NCI-H345 treated with DMSO at 0.1 percent for 48 hours (cell line): ENCODE measurements around the gene KLF3.

Source experiments
- DNase-seq: peaks from one replicate; lab custom pipeline; 2025; ENCODE audit not compliant: unreplicated experiment; lab: John Stamatoyannopoulos, UW

KLF3 gene

GRCh38 chr4:38694330-38694729 lies 30.3 kb downstream of the KLF3 start:
- DNase-seq, result no peak

- no peak for DNase-seq
Measured at GRCh38 chr4:38695809-38696208, 31.8 kb downstream of the KLF3 start.

GRCh38 chr4:38696697-38697096 lies 32.7 kb downstream of the KLF3 start:
- no peak for DNase-seq

GRCh38 chr4:38698176-38698575 lies 34.2 kb downstream of the KLF3 start:
- no peak for DNase-seq

GRCh38 chr4:38699112-38699511 lies 35.1 kb downstream of the KLF3 start:
- no peak for DNase-seq

GRCh38 chr4:38703635-38704034 lies 39.6 kb downstream of the KLF3 start:
- no peak for DNase-seq

- no peak for DNase-seq
Measured at GRCh38 chr4:38704622-38705154, 40.7 kb downstream of the KLF3 start.

- DNase-seq, result no peak
Measured at GRCh38 chr4:38706301-38706700, 42.3 kb downstream of the KLF3 start.

GRCh38 chr4:38710053-38710452 lies 46.1 kb downstream of the KLF3 start:
- no peak for DNase-seq

GRCh38 chr4:38711066-38711465 lies 47.1 kb downstream of the KLF3 start:
- DNase-seq, result no peak

- DNase-seq, result no peak
Measured at GRCh38 chr4:38715050-38715449, 51.1 kb downstream of the KLF3 start.

GRCh38 chr4:38716256-38716655 lies 52.3 kb downstream of the KLF3 start:
- no peak for DNase-seq

- DNase-seq, result no peak
Measured at GRCh38 chr4:38717604-38718003, 53.6 kb downstream of the KLF3 start.

- DNase-seq, result no peak
Measured at GRCh38 chr4:38723114-38723513, 59.1 kb downstream of the KLF3 start.

GRCh38 chr4:38723726-38724474 lies 59.9 kb downstream of the KLF3 start:
- DNase-seq, result no peak

GRCh38 chr4:38724475-38724808 lies 60.4 kb downstream of the KLF3 start:
- no peak for DNase-seq

GRCh38 chr4:38728631-38729141 lies 64.7 kb downstream of the KLF3 start:
- peak; percentile 37 for DNase-seq

- DNase-seq, result no peak
Measured at GRCh38 chr4:38730493-38730829, 66.5 kb downstream of the KLF3 start.

- no peak for DNase-seq
Measured at GRCh38 chr4:38730830-38731646, 67.0 kb downstream of the KLF3 start.

GRCh38 chr4:38733663-38734062 lies 69.7 kb downstream of the KLF3 start:
- no peak for DNase-seq

- DNase-seq, result peak; percentile 50
Measured at GRCh38 chr4:38734446-38734845, 70.4 kb downstream of the KLF3 start.

- DNase-seq, result no peak
Measured at GRCh38 chr4:38734911-38735310, 70.9 kb downstream of the KLF3 start.
